Gastrocnemius medialis (tissue), 4 donors: ENCODE measurements around the gene PTPN21.

Source experiments
- POLR2A ChIP-seq, 2 donors: fragments of 450-650 bp; IDR thresholded peaks; one replicate each; pipeline ENCODE4 v1.6.1; 2017; ENCODE audit warnings: antibody characterized with exemption in 2 of 2, mild to moderate bottlenecking in 2 of 2, moderate library complexity in 2 of 2
- TF ChIP-seq, protein P1 (sequence below), 5 experiments: fragments of 450-650 bp in 3 of 5; fragments of 200-600 bp in 2 of 5; sonication (generic) in 2 of 5; IDR thresholded peaks in 4 of 5; conservative IDR thresholded peaks in 1 of 5; 1 replicate in 4 of 5; 2 replicates in 1 of 5; pipeline ENCODE4 v1.5.1; 2016 to 2019; ENCODE audit warnings: antibody characterized with exemption in 5 of 5, mild to moderate bottlenecking in 3 of 5, moderate library complexity in 3 of 5

DNA sequence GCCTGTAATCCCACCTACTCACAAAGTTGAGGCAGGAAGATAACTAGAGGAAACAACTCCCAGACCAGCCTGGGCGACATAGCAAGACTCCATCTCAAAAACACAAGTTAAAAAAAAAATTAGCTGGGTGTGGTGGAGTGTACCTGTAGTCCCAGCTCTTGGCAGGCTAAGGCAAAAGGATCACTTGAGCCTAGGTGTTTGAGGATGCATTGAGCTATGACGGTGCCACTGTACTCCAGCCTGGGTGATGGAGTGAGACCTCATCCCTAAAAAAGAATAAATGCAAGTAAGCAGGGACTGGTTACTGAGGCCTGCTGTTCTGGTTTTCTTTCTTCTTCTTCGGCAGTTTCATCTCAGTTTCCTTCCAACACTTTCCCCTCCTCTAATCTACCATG is 7.4 kb downstream of the PTPN21 start:
- TF ChIP-seq, protein P1, sequence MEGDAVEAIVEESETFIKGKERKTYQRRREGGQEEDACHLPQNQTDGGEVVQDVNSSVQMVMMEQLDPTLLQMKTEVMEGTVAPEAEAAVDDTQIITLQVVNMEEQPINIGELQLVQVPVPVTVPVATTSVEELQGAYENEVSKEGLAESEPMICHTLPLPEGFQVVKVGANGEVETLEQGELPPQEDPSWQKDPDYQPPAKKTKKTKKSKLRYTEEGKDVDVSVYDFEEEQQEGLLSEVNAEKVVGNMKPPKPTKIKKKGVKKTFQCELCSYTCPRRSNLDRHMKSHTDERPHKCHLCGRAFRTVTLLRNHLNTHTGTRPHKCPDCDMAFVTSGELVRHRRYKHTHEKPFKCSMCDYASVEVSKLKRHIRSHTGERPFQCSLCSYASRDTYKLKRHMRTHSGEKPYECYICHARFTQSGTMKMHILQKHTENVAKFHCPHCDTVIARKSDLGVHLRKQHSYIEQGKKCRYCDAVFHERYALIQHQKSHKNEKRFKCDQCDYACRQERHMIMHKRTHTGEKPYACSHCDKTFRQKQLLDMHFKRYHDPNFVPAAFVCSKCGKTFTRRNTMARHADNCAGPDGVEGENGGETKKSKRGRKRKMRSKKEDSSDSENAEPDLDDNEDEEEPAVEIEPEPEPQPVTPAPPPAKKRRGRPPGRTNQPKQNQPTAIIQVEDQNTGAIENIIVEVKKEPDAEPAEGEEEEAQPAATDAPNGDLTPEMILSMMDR (IDR thresholded peaks at IDR 0.05 in 4 of 5, conservative IDR thresholded peaks at IDR 0.05 in 1 of 5) = no peak
- no peak for TF ChIP-seq POLR2A (IDR thresholded peaks at IDR 0.05)
